WERI-Rb-1 (cell line): Measurements from ENCODE around the gene NID1.

ENCODE experiments used
- DNase-seq: peaks from one replicate; pipeline ENCODE4 v3.0.0-alpha.2; 2020
- H3K27ac ChIP-seq: fragments of 250-450 bp; sonication (Bioruptor Pico); 2 replicates; pipeline ENCODE4 v1.5.1; 2020; ENCODE audit warnings: mild to moderate bottlenecking, moderate library complexity
- H3K27me3 ChIP-seq: fragments of 250-450 bp; sonication (Bioruptor Pico); 2 replicates; pipeline ENCODE4 v1.5.1; 2021; ENCODE audit warnings: mild to moderate bottlenecking, low read depth, moderate library complexity; ENCODE audit not compliant: insufficient read depth, severe bottlenecking
- H3K36me3 ChIP-seq: fragments of 250-450 bp; sonication (Bioruptor Pico); 2 replicates; pipeline ENCODE4 v1.5.1; 2020; ENCODE audit warnings: mild to moderate bottlenecking, moderate library complexity
- H3K4me3 ChIP-seq: 2 replicates; pipeline ENCODE4 v1.5.1; 2011; ENCODE audit warnings: low read depth, mild to moderate bottlenecking, control low read depth, low read length
- H3K9me3 ChIP-seq: fragments of 250-450 bp; sonication (Bioruptor Pico); 2 replicates; pipeline ENCODE4 v1.5.1; 2021; ENCODE audit warnings: mild to moderate bottlenecking, moderate library complexity; ENCODE audit not compliant: severe bottlenecking
- CTCF ChIP-seq: IDR thresholded peaks from 2 replicates; pipeline ENCODE4 v1.5.1; 2011; ENCODE audit warnings: low read depth, mild to moderate bottlenecking, control low read depth, inconsistent platforms, low read length

NID1 gene

GRCh38 chr1:235938709-235939479, 126.0 kb downstream of the NID1 start:
- H3K9me3 ChIP-seq = no peaks in the 10 kb centered on the region

GRCh38 chr1:235937123-235937522, 127.8 kb downstream of the NID1 start:
- no peak for DNase-seq
- TF ChIP-seq CTCF = no peak
- H3K27me3 ChIP-seq = no peaks in the 10 kb centered on the region
- no peaks in the 10 kb centered on the region for H3K9me3 ChIP-seq
- no peaks in the 10 kb centered on the region for H3K36me3 ChIP-seq
- no peak overlapping the region for H3K27ac ChIP-seq
- H3K4me3 ChIP-seq = no peak overlapping the region

More at GRCh38 chr1:235938709-235939479, 126.0 kb downstream of the NID1 start:
- no peak overlapping the region for H3K27ac ChIP-seq
- no peaks in the 10 kb centered on the region for H3K27me3 ChIP-seq
- H3K4me3 ChIP-seq = no peak overlapping the region
- DNase-seq = no peak
- H3K36me3 ChIP-seq = no peaks in the 10 kb centered on the region
- no peak for TF ChIP-seq CTCF

- Histone ChIP-seq H3K4me3 (no peak overlapping the region), H3K27ac (no peak overlapping the region), H3K36me3 (no peaks in the 10 kb centered on the region), H3K27me3 (no peaks in the 10 kb centered on the region), H3K9me3 (no peaks in the 10 kb centered on the region)
- DNase-seq = no peak
- no peak for TF ChIP-seq CTCF
These were observed 129.4 kb downstream of the NID1 start for GRCh38 chr1:235935235-235936225.

GRCh38 chr1:235933766-235934116, 131.1 kb downstream of the NID1 start:
- Histone ChIP-seq H3K27me3 (no peaks in the 10 kb centered on the region), H3K4me3 (no peak overlapping the region), H3K27ac (no peak overlapping the region), H3K36me3 (no peaks in the 10 kb centered on the region), H3K9me3 (no peaks in the 10 kb centered on the region)
- no peak for DNase-seq
- TF ChIP-seq CTCF = no peak

GRCh38 chr1:235933017-235933765, 131.7 kb downstream of the NID1 start:
- H3K27ac ChIP-seq = no peak overlapping the region
- H3K9me3 ChIP-seq = no peaks in the 10 kb centered on the region
- TF ChIP-seq CTCF = 0 out of 2 replicates have a peak, but pooled peaks have one; percentile 8
- H3K27me3 ChIP-seq = no peaks in the 10 kb centered on the region
- H3K36me3 ChIP-seq = no peaks in the 10 kb centered on the region
- no peak overlapping the region for H3K4me3 ChIP-seq
- DNase-seq = no peak
